HG02840 (cell line): ENCODE results near the gene PCDH9.

ENCODE experiments used
- ATAC-seq: cut with Tn5 transposase; IDR thresholded peaks from one replicate; pipeline ENCODE4 v1.9.1; 2021; ENCODE audit warnings: mild to moderate bottlenecking, moderate library complexity, moderate number of reproducible peaks; ENCODE audit not compliant: unreplicated experiment, low FRiP score

PCDH9 gene

GRCh38 chr13:67226696-67227095 lies 3.4 kb downstream of the PCDH9 start:
- ATAC-seq, result no peak

DNA sequence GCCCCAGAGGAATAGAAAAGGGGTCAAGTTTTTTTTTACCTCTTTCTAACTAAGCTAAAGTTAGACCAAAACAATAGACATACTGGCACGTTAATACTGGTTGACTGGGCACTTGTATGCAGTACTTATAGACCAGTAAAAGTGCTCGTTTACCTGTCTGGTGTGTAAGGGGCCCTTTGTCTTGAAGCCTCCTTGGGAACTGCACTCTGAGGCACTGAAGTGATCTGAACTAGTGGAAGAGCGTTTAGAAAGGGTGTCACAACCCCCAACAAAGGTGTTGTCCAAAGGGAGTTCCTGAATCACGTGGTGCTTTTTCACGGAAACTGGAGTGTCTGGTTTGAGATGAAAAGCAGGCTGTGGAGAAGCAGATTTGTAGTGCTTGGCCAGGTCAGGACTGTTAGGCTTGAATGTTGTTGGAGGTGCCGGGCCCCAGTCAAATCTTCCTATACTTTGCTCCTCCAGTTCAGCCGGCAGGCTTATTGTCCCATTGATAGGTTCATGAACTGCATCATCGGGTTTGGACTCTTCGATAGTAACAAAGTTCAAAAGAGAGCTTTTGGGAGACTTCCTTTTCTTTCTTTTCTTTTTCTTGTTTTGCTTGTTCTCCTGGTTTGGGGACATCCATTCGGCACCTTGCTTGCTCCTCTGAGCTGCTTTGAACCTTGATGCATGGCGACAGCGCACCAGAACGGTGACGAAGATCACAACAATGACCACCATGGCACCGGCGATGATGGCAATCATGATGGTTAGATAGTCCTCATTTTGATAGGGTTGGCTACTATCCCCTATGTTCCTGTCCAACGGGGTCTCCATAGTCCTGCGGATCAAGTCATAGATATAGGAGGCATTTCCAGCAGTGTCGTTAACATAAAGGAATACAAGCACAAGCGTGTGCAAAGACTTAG lies 4.6 kb downstream of the PCDH9 start:
- no peak for ATAC-seq

GRCh38 chr13:67224148-67224846 lies 5.8 kb downstream of the PCDH9 start:
- ATAC-seq, result no peak

DNA sequence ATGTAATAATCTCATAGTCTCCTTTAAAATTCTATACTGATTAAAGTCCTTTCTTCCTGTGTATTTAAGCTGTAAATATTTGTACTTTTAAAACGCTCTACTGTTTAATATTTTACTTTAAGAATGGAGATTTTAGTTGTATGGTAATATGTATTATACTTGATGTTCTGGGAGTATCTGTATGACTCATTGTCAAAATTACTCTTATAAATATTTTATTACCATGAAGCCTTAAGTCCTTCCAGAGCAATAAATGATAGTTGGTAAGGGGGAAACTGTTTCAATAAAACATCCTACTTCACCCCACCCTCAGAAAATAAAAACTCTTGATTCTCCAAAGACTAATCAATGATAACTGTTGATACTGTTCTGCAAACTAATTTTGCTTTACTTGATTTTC lies 6.4 kb downstream of the PCDH9 start:
- no peak for ATAC-seq

DNA sequence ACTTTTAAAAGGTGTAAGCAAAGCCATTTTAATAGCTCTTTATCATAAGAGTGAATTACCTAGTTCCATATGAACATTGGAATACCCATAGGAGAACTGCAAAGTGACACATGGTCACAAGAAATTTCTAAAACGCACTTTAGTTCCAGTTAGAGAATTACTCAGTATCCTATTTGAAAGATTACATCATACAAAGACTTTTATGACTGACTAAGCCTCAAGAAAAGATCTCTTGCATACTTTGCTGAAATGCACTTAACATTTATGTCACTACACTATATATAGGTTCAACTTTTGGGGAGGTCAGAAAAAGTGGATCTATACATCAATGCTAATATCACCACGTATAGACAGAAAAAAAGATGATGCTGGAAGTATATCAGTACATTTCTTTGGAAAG lies 7.1 kb downstream of the PCDH9 start:
- ATAC-seq, result no peak

DNA sequence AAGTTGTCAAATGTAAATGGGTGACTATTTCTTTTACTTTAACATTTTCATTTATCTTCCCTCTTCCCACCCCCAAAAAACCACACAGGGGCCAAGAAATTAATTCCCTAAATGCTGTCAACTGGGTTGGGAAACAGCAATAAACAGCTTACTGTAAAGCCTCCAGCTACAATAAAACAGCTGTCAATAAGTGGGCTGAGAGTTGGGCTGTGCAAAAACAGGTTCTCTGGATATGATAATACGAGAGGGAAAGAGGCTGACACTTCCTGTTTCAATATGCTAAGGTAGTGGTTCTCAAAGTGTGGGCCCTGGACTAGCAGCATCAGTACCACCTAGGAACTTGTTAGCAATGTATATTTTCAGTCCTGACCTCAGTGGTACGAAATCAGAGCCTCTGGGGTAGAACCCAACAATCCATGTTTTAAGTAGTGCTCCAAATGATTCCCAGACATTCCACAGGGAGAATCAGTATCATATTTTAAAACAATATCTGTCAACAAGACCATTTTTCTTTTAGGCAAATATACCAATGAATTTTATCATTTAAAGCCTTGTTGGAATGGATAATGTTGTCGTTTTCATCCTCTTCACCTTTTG lies 8.4 kb downstream of the PCDH9 start:
- no peak for ATAC-seq

GRCh38 chr13:67219113-67219512 lies 11.0 kb downstream of the PCDH9 start:
- no peak for ATAC-seq

DNA sequence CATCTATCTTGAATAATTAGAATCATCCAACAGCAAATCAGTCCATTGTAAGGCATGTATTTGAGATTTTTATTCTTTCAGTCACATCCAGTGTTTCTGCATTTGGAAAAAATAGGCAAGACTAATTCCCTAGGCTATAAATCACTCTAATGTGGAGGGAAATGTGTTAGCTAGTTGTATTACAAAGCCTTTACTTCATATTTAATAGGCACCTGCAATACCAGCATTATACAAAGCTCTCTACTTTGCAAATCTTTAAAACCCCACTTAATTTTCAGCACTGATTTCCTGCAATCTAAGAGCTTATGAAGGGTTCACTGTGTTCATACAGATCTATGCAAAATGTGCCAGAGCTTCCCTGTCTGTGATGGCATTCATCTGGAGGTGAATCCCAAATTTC lies 12.3 kb downstream of the PCDH9 start:
- no peak for ATAC-seq

DNA sequence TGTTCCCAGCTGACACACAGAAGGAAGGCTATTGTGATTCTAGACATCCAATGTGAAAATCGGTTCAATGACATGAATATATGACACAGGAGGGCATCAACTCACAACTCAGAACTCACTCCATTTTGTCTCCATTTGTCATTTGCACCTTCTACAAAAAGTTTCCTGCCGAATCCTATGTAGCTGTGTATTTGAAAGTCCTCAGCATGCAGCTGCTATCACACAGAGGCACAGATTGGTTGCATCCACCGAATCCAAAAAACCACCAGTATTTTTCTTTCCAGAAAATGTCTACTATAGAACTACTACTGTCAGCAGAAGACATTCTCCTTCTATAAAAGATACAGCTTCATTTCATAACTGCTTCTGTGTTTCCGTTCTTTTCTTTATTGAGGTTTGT lies 13.3 kb downstream of the PCDH9 start:
- ATAC-seq, result no peak

GRCh38 chr13:67210208-67210607 lies 19.9 kb downstream of the PCDH9 start:
- no peak for ATAC-seq

- no peak for ATAC-seq
These were observed 21.6 kb downstream of the PCDH9 start for GRCh38 chr13:67208552-67208951.

DNA sequence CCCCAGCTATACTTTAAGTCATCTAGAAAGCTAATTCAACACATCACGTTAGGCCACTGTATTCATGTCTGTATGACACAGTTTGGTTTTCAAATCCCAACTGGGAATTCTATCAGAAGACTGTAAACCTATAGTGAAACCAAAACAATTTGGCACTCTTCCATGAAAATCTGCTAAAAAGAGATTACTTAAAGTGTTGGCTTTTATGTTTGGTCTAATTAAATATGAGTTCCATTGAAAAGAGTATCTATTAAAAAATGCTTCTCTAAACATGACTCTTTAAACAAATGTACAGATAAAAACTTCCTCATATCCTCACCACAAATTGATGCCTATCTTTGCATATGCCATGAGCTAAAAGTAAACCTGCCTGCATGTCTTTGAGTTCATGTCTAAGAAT lies 25.4 kb downstream of the PCDH9 start:
- no peak for ATAC-seq

GRCh38 chr13:67200605-67201004 lies 29.5 kb downstream of the PCDH9 start:
- ATAC-seq, result no peak

DNA sequence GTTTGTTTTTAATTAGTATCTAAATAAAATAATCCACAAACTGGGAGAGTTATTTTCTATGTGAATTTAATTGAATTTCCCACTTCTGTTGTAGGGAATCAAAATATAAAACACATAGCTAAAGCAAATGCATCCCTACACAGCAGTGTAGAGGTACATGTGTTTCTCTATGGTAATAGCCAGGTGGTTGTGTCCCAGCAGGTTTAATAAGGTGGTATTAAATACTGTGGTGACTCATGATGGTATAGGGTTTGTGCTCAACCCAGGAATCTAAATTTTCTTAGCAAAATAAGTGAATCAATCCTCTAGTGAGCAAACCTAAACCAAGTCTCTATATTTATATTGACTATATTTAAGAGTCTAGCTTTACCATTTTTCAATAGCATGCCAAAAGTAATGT lies 30.0 kb downstream of the PCDH9 start:
- ATAC-seq, result no peak

DNA sequence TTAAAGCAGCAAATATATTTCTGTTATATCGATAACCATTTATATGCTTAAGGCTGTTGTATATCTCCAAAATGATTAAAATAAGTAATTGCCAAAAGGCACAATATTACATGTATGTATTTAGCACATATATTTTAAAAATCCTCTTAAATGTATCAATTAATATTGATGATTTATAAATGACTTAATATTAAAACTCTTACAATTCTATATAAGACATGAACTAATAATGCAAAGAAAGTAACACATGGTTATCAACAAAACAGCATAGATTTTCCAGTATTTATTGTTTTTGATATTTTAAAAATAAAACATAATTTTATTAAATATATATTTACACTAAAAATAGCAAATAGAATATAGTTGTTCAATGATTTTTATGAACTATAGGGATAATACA lies 32.4 kb downstream of the PCDH9 start:
- no peak for ATAC-seq

DNA sequence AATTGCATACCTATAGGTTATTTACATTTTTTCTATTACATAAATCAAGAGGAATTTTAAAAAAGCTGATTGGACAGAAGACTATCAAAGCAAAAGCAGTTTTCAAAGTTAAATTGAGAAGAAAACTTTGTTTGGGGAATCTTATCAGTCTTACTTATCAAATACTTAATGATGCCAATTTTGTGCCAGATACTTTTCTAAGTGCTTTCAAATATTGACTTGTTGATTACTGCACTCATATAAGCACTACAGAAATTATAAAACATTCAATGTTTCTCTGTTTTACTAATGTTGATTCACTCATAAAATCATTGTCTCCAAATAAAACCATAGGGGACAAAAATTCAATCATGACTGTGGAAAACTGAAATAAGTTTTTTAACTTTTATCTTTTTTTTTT lies 36.2 kb downstream of the PCDH9 start:
- ATAC-seq, result no peak

- no peak for ATAC-seq
These were observed 37.4 kb downstream of the PCDH9 start for GRCh38 chr13:67192751-67193150.

GRCh38 chr13:67186995-67187569 lies 43.1 kb downstream of the PCDH9 start:
- ATAC-seq, result no peak

GRCh38 chr13:67184247-67184646 lies 45.9 kb downstream of the PCDH9 start:
- ATAC-seq, result no peak

DNA sequence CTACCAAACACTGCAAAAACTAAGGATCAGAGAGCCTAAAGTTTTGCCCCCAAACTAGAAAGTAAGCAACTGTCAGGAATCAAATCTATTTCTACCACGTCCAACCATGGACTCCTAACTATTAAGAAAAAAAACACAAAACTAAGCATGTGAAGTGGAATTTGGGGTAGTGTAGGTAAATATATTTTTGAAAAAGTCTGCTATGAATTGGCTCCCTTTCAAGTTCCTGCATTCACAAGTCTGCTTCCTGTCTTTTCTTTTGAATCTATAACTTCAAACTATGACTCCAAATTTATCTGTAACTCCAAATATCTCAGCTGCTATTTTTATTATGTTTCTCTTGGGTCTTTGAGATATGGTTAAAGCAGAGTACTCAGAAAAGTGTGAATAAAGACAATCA lies 47.0 kb downstream of the PCDH9 start:
- ATAC-seq, result no peak

GRCh38 chr13:67175836-67176459 lies 54.2 kb downstream of the PCDH9 start:
- ATAC-seq, result no peak
